Measurements from ENCODE around the gene COIL. TPM values are rescaled to one million over a fixed set of nuclear protein-coding genes. Genes with fewer than 3 reads are reported as not detected.

Gene COIL
- total and polyA plus RNA-seq, 4 donors = 4.7 to 9.9 (median 6.5) TPM

Other genes with a start within 250 kb of the COIL start
- gene C17orf67, start 127.1 kb downstream of the COIL start, total RNA-seq = under 1 TPM; 0.19 to 0.75 TPM
- gene C17orf67, start 127.1 kb downstream of the COIL start, polyA plus RNA-seq = 1 to 10 TPM in 1 of 2 donors, under 1 TPM in 1; 0.81 to 1.4 TPM
- 1 to 10 TPM; 1.0 to 5.9 TPM for gene DGKE, start 126.9 kb downstream of the COIL start, total RNA-seq
- gene DGKE, start 126.9 kb downstream of the COIL start, polyA plus RNA-seq = 1 to 10 TPM; 1.3 to 4.3 TPM
- 10 to 100 TPM; 10.8 to 64.5 TPM for gene TRIM25, start 47.0 kb downstream of the COIL start, total RNA-seq
- gene TRIM25, start 47.0 kb downstream of the COIL start, polyA plus RNA-seq = 10 to 100 TPM; 14.6 to 16.6 TPM
- 10 to 100 TPM; 15.7 to 29.3 TPM for gene SCPEP1, start 17.1 kb upstream of the COIL start, total RNA-seq
- gene SCPEP1, start 17.1 kb upstream of the COIL start, polyA plus RNA-seq = 10 to 100 TPM; 27.4 to 29.1 TPM
- 10 to 100 TPM; 36.4 to 58.5 TPM for gene AKAP1, start 124.2 kb upstream of the COIL start, total RNA-seq
- gene AKAP1, start 124.2 kb upstream of the COIL start, polyA plus RNA-seq = 10 to 100 TPM; 31.3 to 43.1 TPM